Measurements from ENCODE around the gene FRMD1. TPM values are rescaled to one million over a fixed set of nuclear protein-coding genes. Genes with fewer than 3 reads are reported as not detected.

Gene FRMD1
- total RNA-seq, 3 donors from 2014 or later (not counting 1 experiment from before 2014, with no cell fraction given): not detected

- H3K9me3 ChIP-seq (ENCODE audit: control insufficient read depth, insufficient read depth, low read length): no peaks in the 10 kb centered on the region
- Mint-ChIP-seq H3K36me3 (no peaks in the 10 kb centered on the region), H3K4me3 (no peak overlapping the region), H3K4me1 (no peaks in the 10 kb centered on the region), H3K27ac (no peak overlapping the region), H3K27me3 (ENCODE audit: low read depth in 2 of 2) (no peaks in the 10 kb centered on the region), H3K9me3 (no peaks in the 10 kb centered on the region)
- no peak overlapping the region for H3K4me3 ChIP-seq (ENCODE audit: low read length)
- no peak for TF ChIP-seq CTCF (IDR thresholded peaks at IDR 0.05)
- WGBS (ENCODE audit: insufficient coverage): 89% methylated on average over 8 of the region's 8 CpGs
- intact Hi-C loops (cut with micrococcal nuclease): no loop called here
- H3K27ac ChIP-seq (ENCODE audit: low read length): no peak overlapping the region
- DNase-seq (peak in 1 of 2 donors; percentile 1), ATAC-seq (no peak)
- H3K27me3 ChIP-seq (ENCODE audit: control insufficient read depth, insufficient read depth, low read length): no peaks in the 10 kb centered on the region
- H3K4me1 ChIP-seq (ENCODE audit: control insufficient read depth, insufficient read depth, low read length): no peaks in the 10 kb centered on the region
- no peaks in the 10 kb centered on the region for H3K36me3 ChIP-seq (ENCODE audit: control insufficient read depth, insufficient read depth, low read length)
Observed at GRCh38 chr6:168121303-168121665, 42.3 kb upstream of the FRMD1 start.

DNA sequence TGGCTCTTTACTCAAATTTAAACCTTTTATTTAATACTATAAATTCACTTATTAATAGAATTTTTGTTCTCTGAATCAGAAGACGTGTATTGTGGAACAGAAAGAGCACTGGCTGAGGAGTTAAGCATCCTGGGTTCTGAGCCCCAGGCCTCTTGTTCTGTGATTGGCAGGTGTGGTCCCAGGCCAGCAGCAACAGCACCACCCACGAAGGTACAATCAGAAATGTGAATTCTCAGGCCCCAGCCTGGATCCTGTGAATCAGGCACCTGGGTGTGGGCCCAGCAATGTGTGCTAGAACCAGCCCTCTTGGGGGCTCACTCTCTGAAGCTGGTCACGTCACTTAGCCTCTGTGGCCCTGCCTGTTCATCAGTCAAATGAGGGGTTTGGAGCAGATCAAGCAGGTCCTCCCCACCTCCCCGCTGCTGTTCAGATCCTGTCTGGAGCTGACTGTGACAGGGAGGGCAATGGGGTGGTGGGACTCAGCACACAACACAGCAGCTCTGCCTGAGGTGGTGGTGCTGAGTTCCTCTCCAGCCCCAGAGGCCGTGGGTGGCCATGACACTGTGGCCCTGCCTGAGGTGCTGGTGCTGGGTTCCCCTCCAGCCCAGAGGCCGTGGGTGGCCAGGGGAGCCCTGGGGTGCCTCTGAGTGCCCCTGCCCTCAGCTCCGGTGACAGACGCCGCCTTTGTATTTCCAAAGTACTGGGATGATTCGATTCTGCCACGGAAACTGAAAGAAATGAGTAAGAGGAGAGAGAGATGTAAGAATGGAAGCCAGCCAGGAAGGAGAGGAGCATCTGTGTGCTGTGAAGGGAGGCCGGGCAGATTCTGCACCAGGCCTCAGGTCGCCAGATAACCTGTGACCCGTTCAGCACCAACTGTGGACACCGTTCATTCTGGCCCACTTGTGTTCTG is 41.6 kb upstream of the FRMD1 start:
- DNase-seq (peak in 1 of 2 donors; percentile 4), ATAC-seq (no peak)
- Histone ChIP-seq H3K27ac (ENCODE audit: low read length) (no peak overlapping the region), H3K4me3 (ENCODE audit: low read length) (no peak overlapping the region), H3K4me1 (ENCODE audit: control insufficient read depth, insufficient read depth, low read length) (no peaks in the 10 kb centered on the region), H3K27me3 (ENCODE audit: control insufficient read depth, insufficient read depth, low read length) (no peaks in the 10 kb centered on the region), H3K36me3 (ENCODE audit: control insufficient read depth, insufficient read depth, low read length) (no peaks in the 10 kb centered on the region), H3K9me3 (ENCODE audit: control insufficient read depth, insufficient read depth, low read length) (no peaks in the 10 kb centered on the region)
- Mint-ChIP-seq H3K9me3 (no peaks in the 10 kb centered on the region), H3K4me1 (no peaks in the 10 kb centered on the region), H3K27me3 (ENCODE audit: low read depth in 2 of 2) (no peaks in the 10 kb centered on the region), H3K4me3 (no peak overlapping the region), H3K36me3 (no peaks in the 10 kb centered on the region), H3K27ac (no peak overlapping the region)
- WGBS (ENCODE audit: insufficient coverage): 75% methylated on average over 15 of the region's 15 CpGs
- intact Hi-C loops (cut with micrococcal nuclease): no loop called here
- TF ChIP-seq CTCF (IDR thresholded peaks at IDR 0.05): no peak

DNA sequence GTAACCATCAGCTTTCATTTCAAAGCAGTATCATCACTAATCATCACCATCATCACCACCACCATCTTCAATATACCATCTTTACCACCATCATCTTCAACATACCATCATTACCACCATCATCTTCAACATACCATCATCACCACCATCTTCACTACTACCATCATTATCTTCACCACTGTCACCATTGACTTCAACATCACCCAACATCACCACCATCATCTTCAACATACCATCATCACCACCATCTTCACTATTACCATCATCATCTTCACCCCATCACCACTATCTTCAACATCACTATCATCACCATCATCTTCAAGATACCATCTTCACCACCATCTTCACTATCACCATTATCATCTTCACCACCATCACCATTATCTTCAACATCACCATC is 40.5 kb upstream of the FRMD1 start:
- H3K27me3 ChIP-seq (ENCODE audit: control insufficient read depth, insufficient read depth, low read length): no peaks in the 10 kb centered on the region
- Mint-ChIP-seq H3K36me3 (no peaks in the 10 kb centered on the region), H3K27me3 (ENCODE audit: low read depth in 2 of 2) (no peaks in the 10 kb centered on the region), H3K4me3 (no peak overlapping the region), H3K4me1 (no peaks in the 10 kb centered on the region), H3K9me3 (peaks cover 2 to 3% of the 10 kb centered on the region in 2 donors), H3K27ac (no peak overlapping the region)
- no peaks in the 10 kb centered on the region for H3K4me1 ChIP-seq (ENCODE audit: control insufficient read depth, insufficient read depth, low read length)
- no peaks in the 10 kb centered on the region for H3K9me3 ChIP-seq (ENCODE audit: control insufficient read depth, insufficient read depth, low read length)
- H3K27ac ChIP-seq (ENCODE audit: low read length): no peak overlapping the region
- H3K4me3 ChIP-seq (ENCODE audit: low read length): no peak overlapping the region
- TF ChIP-seq CTCF (IDR thresholded peaks at IDR 0.05): no peak
- no peaks in the 10 kb centered on the region for H3K36me3 ChIP-seq (ENCODE audit: control insufficient read depth, insufficient read depth, low read length)
- intact Hi-C loops (cut with micrococcal nuclease): no loop called here
- DNase-seq (no peak), ATAC-seq (no peak)

DNA sequence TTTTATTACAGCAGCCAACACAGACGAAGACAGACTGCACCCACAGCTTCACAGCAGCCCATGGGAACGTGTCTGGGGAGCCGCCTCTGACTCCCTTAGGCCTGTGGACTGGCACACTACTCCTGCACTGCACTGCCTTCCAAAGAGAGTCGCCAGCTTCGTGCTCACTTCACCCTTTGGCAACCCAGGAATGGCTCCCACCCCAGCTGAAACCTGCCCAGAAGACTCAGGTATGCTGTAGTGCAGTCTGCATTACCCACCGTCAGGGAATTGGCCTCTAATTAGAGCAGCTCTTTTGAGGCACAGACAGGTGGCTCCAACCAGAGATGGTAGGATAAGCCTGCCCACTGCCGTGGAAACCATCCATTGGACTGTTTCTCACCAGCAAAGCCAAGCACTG is 39.9 kb upstream of the FRMD1 start:
- Histone ChIP-seq H3K36me3 (ENCODE audit: control insufficient read depth, insufficient read depth, low read length) (no peaks in the 10 kb centered on the region), H3K27ac (ENCODE audit: low read length) (no peak overlapping the region), H3K27me3 (ENCODE audit: control insufficient read depth, insufficient read depth, low read length) (no peaks in the 10 kb centered on the region), H3K4me3 (ENCODE audit: low read length) (no peak overlapping the region), H3K9me3 (ENCODE audit: control insufficient read depth, insufficient read depth, low read length) (no peaks in the 10 kb centered on the region), H3K4me1 (ENCODE audit: control insufficient read depth, insufficient read depth, low read length) (no peaks in the 10 kb centered on the region)
- Mint-ChIP-seq H3K27me3 (ENCODE audit: low read depth in 2 of 2) (no peaks in the 10 kb centered on the region), H3K36me3 (no peaks in the 10 kb centered on the region), H3K4me1 (no peaks in the 10 kb centered on the region), H3K9me3 (peaks cover 2 to 3% of the 10 kb centered on the region in 2 donors), H3K27ac (no peak overlapping the region), H3K4me3 (no peak overlapping the region)
- 73% methylated on average over 7 of the region's 7 CpGs for WGBS (ENCODE audit: insufficient coverage)
- intact Hi-C loops (cut with micrococcal nuclease): no loop called here
- peak in 1 of 2 donors; percentile 9 for DNase-seq
- no peak for TF ChIP-seq CTCF (IDR thresholded peaks at IDR 0.05)
- ATAC-seq: no peak

Measured in natural killer cell (primary cell).